Activated CD4-positive, alpha-beta T cell treated with anti-CD3 and anti-CD28 coated beads for 24 hours (primary cell): Measurements from ENCODE around the gene RNF41.
"Not testable (repeated sequence)": the region's sequence is repeated elsewhere in the genome, so short reads cannot be mapped to it uniquely, and the experiment has no call there.

Experiments used
- DNase-seq, 2 donors: peaks; one replicate each; pipeline ENCODE4 v3.0.0-alpha.2; 2020; ENCODE audit warnings: low read depth in 2 of 2

RNF41 gene

GRCh38 chr12:56165369-56165768 lies 56.4 kb downstream of the RNF41 start:
- DNase-seq, result no peak

GRCh38 chr12:56164345-56164729 lies 57.4 kb downstream of the RNF41 start:
- DNase-seq, result no peak

GRCh38 chr12:56163533-56164344 lies 58.0 kb downstream of the RNF41 start:
- no peak for DNase-seq

- no peak for DNase-seq
Observed at GRCh38 chr12:56162468-56163290, 59.0 kb downstream of the RNF41 start.

- DNase-seq, result no peak
Observed at GRCh38 chr12:56161690-56162351, 59.9 kb downstream of the RNF41 start.

- no peak for DNase-seq
Observed at GRCh38 chr12:56160894-56161689, 60.6 kb downstream of the RNF41 start.

GRCh38 chr12:56160193-56160763 lies 61.4 kb downstream of the RNF41 start:
- DNase-seq, result peak; percentile 31

GRCh38 chr12:56159482-56160192 lies 62.1 kb downstream of the RNF41 start:
- no peak for DNase-seq

DNA sequence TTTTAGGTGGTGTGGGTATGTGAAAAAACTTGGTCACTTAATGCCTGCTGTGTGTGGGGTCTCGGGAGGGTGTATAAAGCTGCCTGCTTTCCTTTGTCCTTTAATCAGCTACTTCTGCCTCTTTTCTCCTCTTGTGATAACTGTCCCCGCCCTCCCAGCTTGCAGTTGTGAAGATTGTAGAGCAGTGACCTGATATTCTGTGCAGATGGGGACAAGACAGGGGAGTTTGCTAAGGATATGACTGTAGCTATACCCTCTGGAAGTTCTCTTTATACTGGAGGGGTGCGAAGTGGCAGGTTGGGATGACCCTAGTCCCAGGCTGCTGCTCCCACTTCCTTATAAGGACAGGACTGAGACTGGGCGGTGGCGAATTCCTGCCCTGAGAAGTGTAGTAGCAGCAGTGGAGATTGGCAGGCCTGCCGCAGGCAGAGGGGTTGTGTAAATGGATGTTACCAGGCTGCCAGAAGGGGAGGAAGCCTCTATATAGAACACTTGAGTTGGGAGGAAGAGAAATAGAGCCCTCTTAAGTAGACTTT lies 62.7 kb downstream of the RNF41 start:
- DNase-seq, result no peak

- DNase-seq, result peak; percentile 86 to 88
Observed at GRCh38 chr12:56158029-56158925, 63.4 kb downstream of the RNF41 start, which contains the start of gene MYL6. TSS of gene MYL6 (plus strand) at chr12:56158359. CDS start at chr12:56158402, 43 bp downstream.

DNA sequence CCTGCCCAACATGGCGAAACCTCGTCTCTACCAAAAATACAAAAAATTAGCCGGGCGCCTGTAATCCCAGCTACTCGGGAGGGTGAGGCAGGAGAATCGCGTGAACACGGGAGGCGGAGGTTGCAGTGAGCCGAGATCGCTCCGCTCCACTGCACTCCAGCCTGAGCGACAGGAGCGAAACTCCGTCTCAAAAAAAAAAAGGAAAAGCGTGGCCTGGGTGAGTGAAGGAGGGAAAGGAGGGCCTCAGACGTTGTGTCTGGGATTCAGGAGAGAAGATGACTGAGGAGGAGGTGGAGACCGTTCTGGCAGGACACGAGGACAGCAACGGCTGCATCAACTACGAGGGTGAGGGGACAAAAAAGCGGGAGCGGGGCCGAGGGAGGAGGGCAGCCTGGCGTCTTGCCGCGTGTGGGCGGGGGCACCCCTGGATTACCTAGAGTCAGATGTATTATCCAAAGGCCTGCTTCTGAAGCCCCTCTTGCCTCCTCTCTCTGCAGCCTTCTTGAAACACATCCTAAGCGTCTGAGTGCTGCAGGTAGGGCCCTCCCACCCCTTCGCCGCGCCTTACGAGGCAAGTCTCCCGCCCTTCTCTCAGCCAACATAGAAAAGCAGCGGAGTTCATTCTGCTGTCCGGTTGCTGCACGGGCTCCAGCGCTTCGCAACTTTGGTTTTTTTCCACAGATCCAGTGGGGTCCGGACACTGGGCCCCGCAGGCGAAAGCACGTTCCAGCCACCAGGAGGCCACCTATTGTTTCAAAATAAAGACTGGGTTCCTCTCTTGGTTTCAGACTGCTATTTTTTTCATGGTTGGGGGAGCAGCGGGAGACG lies 64.3 kb downstream of the RNF41 start:
- DNase-seq, result peak; percentile 27 to 43

DNA sequence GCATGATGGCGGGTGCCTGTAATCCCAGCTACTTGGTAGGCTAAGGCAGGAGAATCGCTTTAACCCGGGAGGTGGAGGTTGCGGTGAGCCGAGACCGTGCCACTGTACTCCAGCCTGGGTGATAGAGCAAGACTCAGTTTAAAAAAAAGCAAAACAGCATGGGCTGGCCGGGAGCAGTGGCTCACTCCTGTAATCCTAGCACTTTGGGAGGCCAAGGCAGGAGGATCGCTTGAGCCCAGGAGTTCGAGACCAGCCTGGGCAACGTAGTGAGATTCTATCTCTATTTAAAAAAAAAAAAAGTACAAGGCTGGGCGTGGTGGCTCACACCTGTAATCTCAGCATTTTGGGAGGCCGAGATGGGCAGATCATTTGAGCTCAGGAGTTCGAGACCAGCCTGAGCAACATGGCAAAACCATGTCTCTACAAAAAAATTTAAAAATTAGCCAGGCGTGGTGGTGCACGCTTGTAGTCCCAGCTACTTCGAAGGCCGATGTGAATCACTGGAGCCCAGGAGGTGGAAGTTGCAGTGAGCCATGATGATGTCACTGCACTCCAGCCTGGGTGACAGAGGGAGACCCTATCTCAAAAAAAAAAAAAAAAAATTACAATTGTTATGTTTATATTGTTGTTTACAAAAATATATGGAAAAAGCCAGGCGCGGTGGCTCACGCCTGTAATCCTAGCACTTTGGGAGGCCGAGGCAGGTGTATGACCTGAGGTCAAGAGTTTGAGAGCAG lies 65.1 kb downstream of the RNF41 start:
- not testable (repeated sequence) for DNase-seq

GRCh38 chr12:56155256-56155845 lies 66.4 kb downstream of the RNF41 start:
- no peak for DNase-seq

- DNase-seq, result no peak
Observed at GRCh38 chr12:56154818-56155217, 66.9 kb downstream of the RNF41 start.

DNA sequence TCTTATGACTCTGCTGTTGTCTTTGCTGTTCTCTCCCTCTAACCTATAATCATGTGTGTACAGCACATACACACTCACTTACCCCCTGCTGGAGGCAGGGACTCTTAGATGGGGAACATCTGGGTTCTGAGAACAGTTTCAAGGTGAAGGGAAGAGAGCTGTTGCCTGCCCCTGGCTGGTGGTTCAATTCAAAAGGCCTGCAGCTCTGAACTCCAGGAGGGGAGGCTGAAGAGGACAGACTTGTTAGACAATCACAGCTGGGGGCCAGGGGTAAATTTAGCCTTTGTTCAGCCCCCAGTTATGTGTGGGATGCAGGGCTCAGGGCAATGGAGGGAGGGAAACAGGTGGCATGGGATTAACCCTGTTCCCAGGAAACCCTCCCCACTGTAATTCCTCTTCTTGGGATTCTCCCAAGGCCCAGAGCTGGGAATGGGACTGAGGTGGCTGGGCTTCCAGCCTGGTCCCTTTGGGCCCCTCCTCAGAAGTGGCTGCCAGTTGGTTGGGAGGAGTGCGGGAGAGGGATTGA lies 67.4 kb downstream of the RNF41 start:
- no peak for DNase-seq

- DNase-seq, result no peak
Observed at GRCh38 chr12:56153678-56154065, 68.0 kb downstream of the RNF41 start.
